ENCODE results near the gene KRTAP10-6. TPM values are rescaled to one million over a fixed set of nuclear protein-coding genes. Genes with fewer than 3 reads are reported as not detected.
"Not testable (repeated sequence)": the region's sequence is repeated elsewhere in the genome, so short reads cannot be mapped to it uniquely, and the experiment has no call there.

Gene KRTAP10-6
- total and polyA plus RNA-seq, 2 of the 8 experiments (the other 6 are each of a cell fraction or from before 2014, with no cell fraction given), result 0.12 TPM; not detected in 1

- H3K9ac ChIP-seq (replicated peaks in 1 of 4; ENCODE audit: extremely low read depth in 1 of 4, low read depth in 3 of 4, low read length in 3 of 4); H3K18ac ChIP-seq (ENCODE audit: extremely low read depth, low read length); H3K4me3 ChIP-seq (ENCODE audit: extremely low read depth in 1 of 4, insufficient read depth in 2 of 4, low read depth in 3 of 4, low read length in 4 of 4); H3K36me3 ChIP-seq (ENCODE audit: control insufficient read depth in 2 of 4, insufficient read depth in 4 of 4, low read length in 3 of 4); POLR2A ChIA-PET (ENCODE audit: partially characterized antibody); H3K23me2 ChIP-seq (ENCODE audit: low read depth, low read length); H3K9me3 ChIP-seq (ENCODE audit: insufficient read depth in 2 of 2, low read depth in 1 of 2, low read length in 1 of 2); FAIRE-seq; H3K27me3 ChIP-seq (replicated peaks in 1 of 4; ENCODE audit: control insufficient read depth in 3 of 4, extremely low read depth in 1 of 4, insufficient read depth in 3 of 4, low read length in 3 of 4); H4K5ac ChIP-seq (ENCODE audit: insufficient read length, low read depth, low read length); H3K79me1 ChIP-seq (ENCODE audit: low read depth, low read length); H3K4ac ChIP-seq (replicated peaks; ENCODE audit: insufficient read length, low read depth, low read length); H2BK20ac ChIP-seq (ENCODE audit: low read length); H2BK5ac ChIP-seq (ENCODE audit: low read depth, low read length); H3K79me2 ChIP-seq (ENCODE audit: control insufficient read depth in 1 of 2, insufficient read depth in 2 of 2, low read length in 2 of 2); H4K8ac ChIP-seq (ENCODE audit: extremely low read depth, insufficient read depth, low read length); H4K20me1 ChIP-seq (replicated peaks in 1 of 2; ENCODE audit: control insufficient read depth in 1 of 2, insufficient read depth in 2 of 2, low read length in 2 of 2); H3K4me2 ChIP-seq (ENCODE audit: insufficient read depth in 1 of 2, low read depth in 2 of 2, low read length in 2 of 2); H3K27ac ChIP-seq (ENCODE audit: low read depth, low read length); H2AK5ac ChIP-seq (ENCODE audit: low read depth, low read length); H3K56ac ChIP-seq (replicated peaks; ENCODE audit: insufficient read length, low read depth, low read length); H3K23ac ChIP-seq (ENCODE audit: insufficient read length); H3K14ac ChIP-seq (ENCODE audit: insufficient read length); H2AFZ ChIP-seq (ENCODE audit: low read length); H4K91ac ChIP-seq (replicated peaks; ENCODE audit: insufficient read length, low read length); H2BK15ac ChIP-seq (ENCODE audit: low read length); H2BK120ac ChIP-seq (replicated peaks; ENCODE audit: low read depth, low read length): not testable (repeated sequence)
- CTCF ChIA-PET (ENCODE audit: partially characterized antibody), result interaction anchor here (1.6 kb wide), 1 partner anchor 168 kb away, joined by 4 read pairs; no protein-coding TSS in a partner anchor
- peaks cover 2 to 15% (median 6%) of the 10 kb centered on the region in 4 experiments for H3K4me1 ChIP-seq (replicated peaks in 1 of 4; ENCODE audit: control insufficient read depth in 3 of 4, insufficient read depth in 4 of 4, low read length in 3 of 4)
- H2BK12ac ChIP-seq (ENCODE audit: low read depth, low read length), result peak overlapping the region; percentile 27; the same call in 1 of the 2 replicates
- 88% methylated on average over 17 of the region's 19 CpGs; no CpG with 5 or more reads in 1 of the 2 experiments for WGBS, 2 experiments (ENCODE audit: extremely low coverage in 1 of 2, insufficient coverage in 1 of 2, insufficient read length in 1 of 2, insufficient replicate concordance in 2 of 2, low coverage in 1 of 2, low lambda C conversion rate in 2 of 2, missing lambda C conversion rate in 1 of 2)
- peak in 1 of 2 experiments; percentile 46 for DNase-seq (ENCODE audit: low read depth in 1 of 2, low spot score in 2 of 2)
Measured at GRCh38 chr21:44590897-44591800, 1.2 kb downstream of the KRTAP10-6 start.
